ENCODE results near the gene NKD2.

GRCh38 chr5:1048162-1048721 is 39.6 kb downstream of the NKD2 start:
- TF ChIP-seq, protein P1, sequence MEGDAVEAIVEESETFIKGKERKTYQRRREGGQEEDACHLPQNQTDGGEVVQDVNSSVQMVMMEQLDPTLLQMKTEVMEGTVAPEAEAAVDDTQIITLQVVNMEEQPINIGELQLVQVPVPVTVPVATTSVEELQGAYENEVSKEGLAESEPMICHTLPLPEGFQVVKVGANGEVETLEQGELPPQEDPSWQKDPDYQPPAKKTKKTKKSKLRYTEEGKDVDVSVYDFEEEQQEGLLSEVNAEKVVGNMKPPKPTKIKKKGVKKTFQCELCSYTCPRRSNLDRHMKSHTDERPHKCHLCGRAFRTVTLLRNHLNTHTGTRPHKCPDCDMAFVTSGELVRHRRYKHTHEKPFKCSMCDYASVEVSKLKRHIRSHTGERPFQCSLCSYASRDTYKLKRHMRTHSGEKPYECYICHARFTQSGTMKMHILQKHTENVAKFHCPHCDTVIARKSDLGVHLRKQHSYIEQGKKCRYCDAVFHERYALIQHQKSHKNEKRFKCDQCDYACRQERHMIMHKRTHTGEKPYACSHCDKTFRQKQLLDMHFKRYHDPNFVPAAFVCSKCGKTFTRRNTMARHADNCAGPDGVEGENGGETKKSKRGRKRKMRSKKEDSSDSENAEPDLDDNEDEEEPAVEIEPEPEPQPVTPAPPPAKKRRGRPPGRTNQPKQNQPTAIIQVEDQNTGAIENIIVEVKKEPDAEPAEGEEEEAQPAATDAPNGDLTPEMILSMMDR (conservative IDR thresholded peaks at IDR 0.05): no peak
- no peak for TF ChIP-seq ZFX (IDR thresholded peaks at IDR 0.05)

All from C4-2B (cell line).